K562 (cell line): ENCODE measurements around the gene LIMCH1. TPM values are rescaled to one million over a fixed set of nuclear protein-coding genes. Genes with fewer than 3 reads are reported as not detected.

Experiments
- ATAC-seq: fragments of 200-7000 bp; cut with Tn5 transposase; 3 replicates; pipeline ENCODE4 v1.9.1; 2020; ENCODE audit warnings: moderate library complexity
- BruUV-seq: library from RNA; stranded (reverse); fragments of 400-500 nt; replicated peaks from 2 replicates; lab custom pipeline; 2021; lab: Mats Ljungman, UMichigan
- CTCF ChIA-PET: fragments of 300-600 bp; formaldehyde crosslinking; extraction: SDS; loops from one replicate; lab custom pipeline; 2021; ENCODE audit warnings: low intra/inter-chr PET ratio; lab: Yijun Ruan, JAX
- POLR2A ChIA-PET: fragments of 300-600, 350-650 bp; sonication (Branson Sonifier 250); formaldehyde crosslinking; extraction: SDS; loops from one replicate; lab custom pipeline; 2021; ENCODE audit warnings: antibody characterized with exemption, inconsistent platforms; lab: Yijun Ruan, JAX
- DNase-seq, 4 experiments: peaks; one replicate each; pipeline versions ENCODE4 v3.0.0 to v3.0.0-alpha.2; 2011 to 2018; ENCODE audit warnings: low spot score in 3 of 4, mixed read lengths in 3 of 4; ENCODE audit errors: extremely low read depth in 1 of 4
- FAIRE-seq: peaks from 2 replicates; lab custom pipeline; 2011; peaks lifted over from hg19 to GRCh38; lab: Jason Lieb, UNC
- H2AFZ ChIP-seq: 2 replicates; pipeline ENCODE4 v1.6.0; 2011; ENCODE audit warnings: low read depth, low read length, control low read depth, inconsistent platforms
- H3K27ac ChIP-seq: fragments of 200-600 bp; 3 replicates; pipeline ENCODE4 v1.8.0; 2011; ENCODE audit warnings: low read depth, mild to moderate bottlenecking, control low read depth, inconsistent platforms, low read length, moderate library complexity, mixed read lengths; ENCODE audit errors: extremely low read depth
- H3K27me3 ChIP-seq, 2 experiments: fragments of 300-600 bp in 1 of 2; 2 replicates in 1 of 2; 3 replicates in 1 of 2; pipeline versions ENCODE4 v1.6.0 to v1.8.0; 2011; ENCODE audit warnings: inconsistent platforms in 2 of 2, low read length in 2 of 2, mild to moderate bottlenecking in 1 of 2, mixed read lengths in 1 of 2, moderate library complexity in 1 of 2; ENCODE audit not compliant: control insufficient read depth in 2 of 2, insufficient read depth in 2 of 2
- H3K36me3 ChIP-seq: fragments of 300-600 bp; 3 replicates; pipeline ENCODE4 v1.8.0; 2011; ENCODE audit warnings: mild to moderate bottlenecking, low read length, inconsistent platforms; ENCODE audit not compliant: control insufficient read depth, insufficient read depth
- H3K4me1 ChIP-seq, 2 experiments: fragments of 200-600 bp in 1 of 2; replicated peaks in 1 of 2; 2 replicates in 1 of 2; 3 replicates in 1 of 2; pipeline versions ENCODE4 v1.5.1 to v1.8.0; 2011; ENCODE audit warnings: inconsistent platforms in 2 of 2, low read length in 2 of 2, mild to moderate bottlenecking in 1 of 2, mixed read lengths in 1 of 2, moderate library complexity in 1 of 2; ENCODE audit not compliant: control insufficient read depth in 2 of 2, insufficient read depth in 2 of 2
- H3K4me2 ChIP-seq: 2 replicates; pipeline ENCODE4 v1.6.1; 2011; ENCODE audit warnings: low read length, control low read depth, inconsistent platforms, mixed read lengths; ENCODE audit not compliant: insufficient read depth
- H3K4me3 ChIP-seq: fragments of 200-600 bp; sonication (generic), shearing (Covaris generic); 2 replicates; pipeline ENCODE4 v1.5.1; 2016; ENCODE audit warnings: control low read depth, inconsistent platforms
- H3K79me2 ChIP-seq: fragments of 200-600 bp; 3 replicates; pipeline ENCODE4 v1.8.0; 2011; ENCODE audit warnings: low read length, inconsistent platforms; ENCODE audit not compliant: control insufficient read depth, insufficient read depth
- H3K9ac ChIP-seq, 2 experiments: 2 replicates each; pipeline versions ENCODE4 v1.6.0 to v1.6.1; 2011; ENCODE audit warnings: low read depth in 2 of 2, low read length in 2 of 2, control low read depth in 1 of 2, inconsistent platforms in 1 of 2, mild to moderate bottlenecking in 1 of 2, mixed read lengths in 1 of 2; ENCODE audit not compliant: insufficient read depth in 1 of 2
- H3K9me1 ChIP-seq: one replicate; pipeline ENCODE4 v1.6.0; 2011; ENCODE audit warnings: inconsistent platforms, mild to moderate bottlenecking, low read length, moderate library complexity; ENCODE audit not compliant: control insufficient read depth, insufficient read depth
- H3K9me3 ChIP-seq: replicated peaks from 2 replicates; pipeline ENCODE4 v1.5.1; 2011; ENCODE audit warnings: low read depth, low read length, inconsistent platforms; ENCODE audit not compliant: control insufficient read depth, insufficient read depth
- H4K20me1 ChIP-seq: replicated peaks from 2 replicates; pipeline ENCODE4 v1.6.1; 2011; ENCODE audit warnings: low read length, inconsistent platforms, mixed read lengths; ENCODE audit not compliant: control insufficient read depth, insufficient read depth
- DEAF1 ChIP-seq: fragments of 450-650 bp; formaldehyde crosslinking; IDR thresholded peaks from 2 replicates; pipeline ENCODE4 v1.4.0; 2020; ENCODE audit warnings: mild to moderate bottlenecking, moderate library complexity
- EP300 ChIP-seq: IDR thresholded peaks from 2 replicates; pipeline ENCODE4 v1.6.1; 2012; ENCODE audit warnings: low read length, improper control_type of control experiment
- GTF3C2 ChIP-seq: IDR thresholded peaks from 3 replicates; pipeline ENCODE4 v1.6.1; 2011; ENCODE audit warnings: borderline replicate concordance, mild to moderate bottlenecking, moderate library complexity; ENCODE audit not compliant: insufficient read length; ENCODE audit errors: extremely low read depth
- HDAC8 ChIP-seq: fragments of 450-650 bp; IDR thresholded peaks from 2 replicates; pipeline ENCODE4 v1.6.1; 2016; ENCODE audit warnings: mild to moderate bottlenecking, missing genetic modification characterization, moderate library complexity, missing compliant biosample characterization
- MYNN ChIP-seq, 2 experiments: sonication (generic); formaldehyde crosslinking in 1 of 2; IDR thresholded peaks; 2 replicates each; pipeline versions ENCODE4 v1.5.0 to v1.6.1; 2016 to 2020; ENCODE audit warnings: antibody characterized with exemption in 1 of 2, missing genetic modification reagents in 1 of 2
- POLR2AphosphoS5 ChIP-seq: IDR thresholded peaks from 2 replicates; pipeline ENCODE4 v1.6.1; 2011; ENCODE audit warnings: mild to moderate bottlenecking, low read depth, low read length, moderate library complexity; ENCODE audit not compliant: control insufficient read depth, insufficient read depth
- STAT5A ChIP-seq: IDR thresholded peaks from 2 replicates; pipeline ENCODE4 v1.6.1; 2012; ENCODE audit warnings: low read length, inconsistent platforms, borderline replicate concordance
- TSC22D4 ChIP-seq: fragments of 450-650 bp; IDR thresholded peaks from 2 replicates; pipeline ENCODE4 v1.6.1; 2016; ENCODE audit warnings: missing genetic modification characterization, missing biosample characterization, control low read depth
- ZNF217 ChIP-seq: sonication (generic); formaldehyde crosslinking; IDR thresholded peaks from 2 replicates; pipeline ENCODE4 v1.8.0; 2022; ENCODE audit warnings: mild to moderate bottlenecking, missing genetic modification reagents
- ZNF316 ChIP-seq: fragments of 450-650 bp; IDR thresholded peaks from 2 replicates; pipeline ENCODE4 v1.6.1; 2016
- ZNF778 ChIP-seq: fragments of 450-650 bp; formaldehyde crosslinking; IDR thresholded peaks from 2 replicates; pipeline ENCODE4 v1.4.0; 2020; ENCODE audit warnings: mild to moderate bottlenecking, moderate library complexity
- ZNF830 ChIP-seq: fragments of 250-450 bp; sonication (Bioruptor Pico); IDR thresholded peaks from 2 replicates; pipeline ENCODE4 v1.5.0; 2021; ENCODE audit warnings: mild to moderate bottlenecking
- in situ Hi-C: fragments of 300-500 bp; cut with MboI; formaldehyde crosslinking; loops from 4 replicates; pipeline ENCODE4 v1.15.0; 2018; ENCODE audit warnings: inconsistent platforms, mixed read lengths
- intact Hi-C: fragments of 100-400 bp; cut with micrococcal nuclease; formaldehyde crosslinking; loops from 2 replicates; pipeline ENCODE4 v1.14.2; 2022
- polyA plus RNA-seq, 8 experiments: library from polyadenylated mRNA; depleted of rRNA in 4 of 8; stranded (reverse) in 5 of 8; unstranded in 3 of 8; fragments of >200 nt; fragmentation: Nextera tagmentation in 2 of 8; fragmentation: Illumina TruSeq in 1 of 8; extraction: Ambion mirVana in 2 of 8; extraction: Trizol in 1 of 8; gene quantifications; 2 replicates each; pipeline versions ENCODE4 v1.2.1 to v1.2.3, GENCODE V29; 2011 to 2014; ENCODE audit warnings: inconsistent platforms in 1 of 8, missing spikeins in 1 of 8
- total RNA-seq, 7 experiments: library from RNA; depleted of rRNA in 6 of 7; stranded (reverse); fragments of >200 nt in 6 of 7; fragmentation: Illumina TruSeq in 2 of 7; extraction: Trizol in 2 of 7; gene quantifications; 2 replicates each; pipeline versions ENCODE4 v1.2.1 to v1.2.3, GENCODE V29; 2011 to 2021; ENCODE audit warnings: low replicate concordance in 1 of 7
- TF ChIP-seq, protein P1 (sequence below): fragments of 450-650 bp; IDR thresholded peaks from 2 replicates; pipeline ENCODE4 v1.6.1; 2018; ENCODE audit warnings: mild to moderate bottlenecking, low read depth; ENCODE audit not compliant: partially characterized antibody

LIMCH1 gene
- total and polyA plus RNA-seq, 9 of the 15 experiments (the other 6 are each of a cell fraction or from before 2014, with no cell fraction given) = 0.35 TPM; not detected in 8

DNA sequence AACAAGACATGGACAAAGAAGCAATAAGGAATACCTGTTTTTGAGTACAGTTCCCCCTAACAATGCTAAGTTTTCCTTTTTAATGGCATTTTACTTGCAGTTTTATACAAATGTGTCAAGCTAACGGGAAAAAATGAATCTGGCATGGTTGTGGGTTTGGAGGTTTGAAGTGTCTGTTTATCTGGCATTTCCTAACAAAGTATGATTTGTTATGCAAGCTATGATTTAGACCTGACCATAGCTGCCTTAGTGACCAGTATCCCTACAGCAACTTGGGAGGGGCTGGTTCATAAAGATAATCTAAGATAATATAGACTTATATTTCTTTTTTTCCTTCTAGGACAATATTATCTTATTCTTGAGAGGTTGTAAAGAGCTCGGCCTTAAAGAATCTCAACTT is 60.6 kb downstream of the LIMCH1 start (continued):
- TF ChIP-seq, protein P1, sequence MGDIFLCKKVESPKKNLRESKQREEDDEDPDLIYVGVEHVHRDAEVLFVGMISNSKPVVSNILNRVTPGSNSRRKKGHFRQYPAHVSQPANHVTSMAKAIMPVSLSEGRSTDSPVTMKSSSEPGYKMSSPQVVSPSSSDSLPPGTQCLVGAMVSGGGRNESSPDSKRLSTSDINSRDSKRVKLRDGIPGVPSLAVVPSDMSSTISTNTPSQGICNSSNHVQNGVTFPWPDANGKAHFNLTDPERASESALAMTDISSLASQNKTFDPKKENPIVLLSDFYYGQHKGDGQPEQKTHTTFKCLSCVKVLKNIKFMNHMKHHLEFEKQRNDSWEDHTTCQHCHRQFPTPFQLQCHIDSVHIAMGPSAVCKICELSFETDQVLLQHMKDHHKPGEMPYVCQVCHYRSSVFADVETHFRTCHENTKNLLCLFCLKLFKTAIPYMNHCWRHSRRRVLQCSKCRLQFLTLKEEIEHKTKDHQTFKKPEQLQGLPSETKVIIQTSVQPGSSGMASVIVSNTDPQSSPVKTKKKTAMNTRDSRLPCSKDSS = no peak
- no peak for TF ChIP-seq HDAC8 (tag)
- TF ChIP-seq MYNN (IDR thresholded peaks at IDR 0.05) = no peak
- no peak for TF ChIP-seq MYNN (CRISPR knock-in tag; IDR thresholded peaks at IDR 0.05)
- no peak for TF ChIP-seq ZNF316

GRCh38 chr4:41599192-41599786 is 61.3 kb downstream of the LIMCH1 start:
- POLR2A ChIA-PET = no interaction called here
- CTCF ChIA-PET = no interaction called here
- Histone ChIP-seq H3K27ac (no peak overlapping the region), H3K4me1 (no peaks in the 10 kb centered on the region), H3K4me2 (no peak overlapping the region), H3K9me1 (no peaks in the 10 kb centered on the region), H3K4me3 (no peak overlapping the region), H3K36me3 (no peaks in the 10 kb centered on the region), H3K27me3 (no peaks in the 10 kb centered on the region), H3K9me3 (no peaks in the 10 kb centered on the region), H3K9ac (no peak overlapping the region), H4K20me1 (no peaks in the 10 kb centered on the region), H2AFZ (no peak overlapping the region), H3K79me2 (no peaks in the 10 kb centered on the region)
- BruUV-seq = no TSS peak
- FAIRE-seq (no peak), ATAC-seq (no peak), DNase-seq (no peak)
- in situ Hi-C loops (no loop called here), intact Hi-C loops (no loop called here)
- no peak for TF ChIP-seq ZNF830 (CRISPR knock-in tag)
- TF ChIP-seq POLR2AphosphoS5 = no peak
- TF ChIP-seq DEAF1 (CRISPR knock-in tag) = no peak
- TF ChIP-seq TSC22D4 (tag) = no peak
- TF ChIP-seq EP300 = no peak
- TF ChIP-seq, protein P1 = no peak
- no peak for TF ChIP-seq ZNF778
- no peak for TF ChIP-seq STAT5A
- no peak for TF ChIP-seq ZNF217
- TF ChIP-seq GTF3C2 = no peak
